ENCODE measurements around the gene ADCY4. TPM values are rescaled to one million over a fixed set of nuclear protein-coding genes. Genes with fewer than 3 reads are reported as not detected.

Gene ADCY4
- total and polyA plus RNA-seq, 2 experiments from 2014 or later = 0.22 to 0.38 TPM

- Histone ChIP-seq H3K9me3 (ENCODE audit: low read depth) (no peaks in the 10 kb centered on the region), H3K4me2 (ENCODE audit: unreplicated experiment) (no peak overlapping the region), H3K4me1 (ENCODE audit: insufficient read depth) (peaks cover 7% of the 10 kb centered on the region; the same call in 1 of the 2 replicates), H3K27ac (no peak overlapping the region), H3F3A (ENCODE audit: insufficient read depth) (peaks cover 8% of the 10 kb centered on the region), H3K36me3 (ENCODE audit: low read depth) (peaks cover 16% of the 10 kb centered on the region; the same call in 1 of the 2 replicates), H3K27me3 (replicated peaks; ENCODE audit: insufficient read depth) (no peaks in the 10 kb centered on the region), H4K20me1 (ENCODE audit: insufficient read depth) (no peaks in the 10 kb centered on the region), H3K9ac (no peak overlapping the region), H3K9me2 (ENCODE audit: insufficient read depth) (no peaks in the 10 kb centered on the region), H3K4me3 (no peak overlapping the region), H2AFZ (no peak overlapping the region), H3K79me2 (ENCODE audit: insufficient read depth) (peaks cover 26% of the 10 kb centered on the region)
- in situ Hi-C loops (cut with MboI) = no loop called here
- WGBS, 2 experiments (ENCODE audit: low coverage in 1 of 2, low lambda C conversion rate in 2 of 2, missing lambda C conversion rate in 2 of 2) = 95 to 98% methylated on average over 11 of the region's 11 CpGs
- TF ChIP-seq EZH2 (IDR thresholded peaks at IDR 0.05; ENCODE audit: insufficient read depth, poor library complexity, severe bottlenecking) = no peak
- TF ChIP-seq EZH2phosphoT487 (IDR thresholded peaks at IDR 0.05; ENCODE audit: insufficient read depth, low read depth) = no peak
- DNase-seq = no peak
Observed at GRCh38 chr14:24304019-24304387, 30.9 kb downstream of the ADCY4 start.

DNA sequence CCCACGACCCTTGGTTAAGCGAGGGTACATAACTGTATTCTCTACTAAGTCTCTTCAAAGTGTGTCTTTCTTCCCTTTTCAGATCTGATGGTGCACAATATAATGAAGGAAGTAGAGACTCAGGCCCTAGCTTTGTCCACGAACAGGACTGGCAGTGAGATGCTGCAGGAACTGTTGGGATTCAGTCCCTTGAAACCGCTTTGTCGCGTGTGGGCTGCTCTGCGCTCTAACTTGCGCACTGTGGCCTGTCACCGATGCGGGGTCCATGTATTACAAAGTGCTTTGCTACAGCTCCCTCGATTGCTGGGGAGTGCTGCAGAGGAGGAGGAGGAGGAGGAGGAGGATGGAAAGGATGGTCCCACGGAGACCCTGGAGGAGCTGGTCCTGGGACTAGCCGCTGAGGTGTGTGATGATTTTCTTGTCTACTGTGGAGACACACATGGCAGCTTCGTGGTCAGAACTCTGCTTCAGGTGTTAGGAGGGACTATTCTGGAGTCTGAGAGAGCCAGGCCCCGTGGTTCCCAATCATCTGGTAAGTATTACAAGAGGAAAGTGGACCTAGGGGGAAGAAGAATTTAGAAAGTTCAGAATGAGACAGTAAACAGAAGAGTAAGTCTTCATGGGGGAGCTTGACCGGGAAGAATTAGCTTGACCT lies 34.4 kb downstream of the ADCY4 start:
- WGBS, 2 experiments (ENCODE audit: low coverage in 1 of 2, low lambda C conversion rate in 2 of 2, missing lambda C conversion rate in 2 of 2) = 28 to 29% methylated on average over 16 of the region's 16 CpGs
- Histone ChIP-seq H3K4me3 (peak overlapping the region; percentile 95), H3F3A (ENCODE audit: insufficient read depth) (peaks cover 23% of the 10 kb centered on the region; the same call in 1 of the 2 replicates), H3K36me3 (ENCODE audit: low read depth) (peaks cover 16% of the 10 kb centered on the region; the same call in 1 of the 2 replicates), H3K4me1 (ENCODE audit: insufficient read depth) (peaks cover 17% of the 10 kb centered on the region), H4K20me1 (ENCODE audit: insufficient read depth) (no peaks in the 10 kb centered on the region), H3K9me3 (ENCODE audit: low read depth) (no peaks in the 10 kb centered on the region), H3K79me2 (ENCODE audit: insufficient read depth) (peaks cover 26% of the 10 kb centered on the region), H3K9ac (peak overlapping the region; percentile 95), H3K27me3 (replicated peaks; ENCODE audit: insufficient read depth) (no peaks in the 10 kb centered on the region), H2AFZ (peak overlapping the region; percentile 97), H3K27ac (peak overlapping the region; percentile 86), H3K9me2 (ENCODE audit: insufficient read depth) (no peaks in the 10 kb centered on the region), H3K4me2 (ENCODE audit: unreplicated experiment) (peak overlapping the region; percentile 94)
- in situ Hi-C loops (cut with MboI) = no loop called here
- TF ChIP-seq EZH2phosphoT487 (IDR thresholded peaks at IDR 0.05; ENCODE audit: insufficient read depth, low read depth) = no peak
- TF ChIP-seq EZH2 (IDR thresholded peaks at IDR 0.05; ENCODE audit: insufficient read depth, poor library complexity, severe bottlenecking) = no peak
- peak; percentile 11 for DNase-seq

GRCh38 chr14:24299255-24300191 lies 35.3 kb downstream of the ADCY4 start, which contains the start of the genes DHRS1 and NOP9:
TSS of gene DHRS1 (minus strand) at chr14:24299780. CDS start at chr14:24299106, 674 bp downstream.
TSS of gene NOP9 (plus strand) at chr14:24299850. CDS start at chr14:24299955, 105 bp downstream.
- Histone ChIP-seq H3K9me2 (ENCODE audit: insufficient read depth) (no peaks in the 10 kb centered on the region), H3K27me3 (replicated peaks; ENCODE audit: insufficient read depth) (no peaks in the 10 kb centered on the region), H3F3A (ENCODE audit: insufficient read depth) (peaks cover 23% of the 10 kb centered on the region; the same call in 1 of the 2 replicates), H3K9me3 (ENCODE audit: low read depth) (no peaks in the 10 kb centered on the region), H3K4me1 (ENCODE audit: insufficient read depth) (peaks cover 17% of the 10 kb centered on the region), H3K4me3 (peak within 1 kb of the TSS; percentile 95), H2AFZ (peak within 1 kb of the TSS; percentile 97), H3K36me3 (ENCODE audit: low read depth) (peaks cover 18% of the 10 kb centered on the region; the same call in 1 of the 2 replicates), H3K27ac (peak within 1 kb of the TSS; percentile 86), H4K20me1 (ENCODE audit: insufficient read depth) (no peaks in the 10 kb centered on the region), H3K79me2 (ENCODE audit: insufficient read depth) (peaks cover 26% of the 10 kb centered on the region), H3K9ac (peak within 1 kb of the TSS; percentile 95), H3K4me2 (ENCODE audit: unreplicated experiment) (peak within 1 kb of the TSS; percentile 94)
- peak; percentile 94 for DNase-seq
- WGBS, 2 experiments (ENCODE audit: low coverage in 1 of 2, low lambda C conversion rate in 2 of 2, missing lambda C conversion rate in 2 of 2) = 1 to 2% methylated on average over 65 to 67 of the region's 75 CpGs
- in situ Hi-C loops (cut with MboI) = loop anchor here (10.0 kb wide), 1 partner anchor 55 kb away; the partner anchor contains the start of gene TINF2
- no peak for TF ChIP-seq EZH2phosphoT487 (IDR thresholded peaks at IDR 0.05; ENCODE audit: insufficient read depth, low read depth)
- no peak for TF ChIP-seq EZH2 (IDR thresholded peaks at IDR 0.05; ENCODE audit: insufficient read depth, poor library complexity, severe bottlenecking)

DNA sequence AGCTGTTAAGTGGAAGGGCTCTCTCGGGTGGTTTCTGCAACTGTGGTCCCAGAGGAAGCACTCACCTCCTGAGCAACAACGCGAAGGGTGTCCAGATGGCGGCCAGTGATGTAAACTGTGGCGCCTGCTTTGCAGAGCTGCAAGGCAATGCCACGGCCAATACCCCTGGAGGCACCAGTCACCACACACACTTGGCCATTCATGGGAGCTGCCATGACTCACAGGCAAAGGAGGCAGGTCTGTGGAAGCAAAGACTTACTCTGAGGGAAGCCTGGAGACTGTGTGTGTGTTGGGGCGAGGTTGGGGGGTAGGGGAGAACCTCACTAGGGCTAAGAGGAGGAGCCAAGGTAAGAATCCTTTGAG lies 36.0 kb downstream of the ADCY4 start:
- Histone ChIP-seq H3K9me2 (ENCODE audit: insufficient read depth) (no peaks in the 10 kb centered on the region), H4K20me1 (ENCODE audit: insufficient read depth) (no peaks in the 10 kb centered on the region), H3K36me3 (ENCODE audit: low read depth) (peaks cover 17% of the 10 kb centered on the region; the same call in 1 of the 2 replicates), H3K4me3 (peak overlapping the region; percentile 95), H3F3A (ENCODE audit: insufficient read depth) (peaks cover 23% of the 10 kb centered on the region; the same call in 1 of the 2 replicates), H3K4me2 (ENCODE audit: unreplicated experiment) (peak overlapping the region; percentile 94), H2AFZ (peak overlapping the region; percentile 97), H3K79me2 (ENCODE audit: insufficient read depth) (peaks cover 26% of the 10 kb centered on the region), H3K27me3 (replicated peaks; ENCODE audit: insufficient read depth) (no peaks in the 10 kb centered on the region), H3K4me1 (ENCODE audit: insufficient read depth) (peaks cover 17% of the 10 kb centered on the region), H3K27ac (peak overlapping the region; percentile 86), H3K9me3 (ENCODE audit: low read depth) (no peaks in the 10 kb centered on the region), H3K9ac (peak overlapping the region; percentile 95)
- peak; percentile 94 for DNase-seq
- TF ChIP-seq EZH2phosphoT487 (IDR thresholded peaks at IDR 0.05; ENCODE audit: insufficient read depth, low read depth) = no peak
- TF ChIP-seq EZH2 (IDR thresholded peaks at IDR 0.05; ENCODE audit: insufficient read depth, poor library complexity, severe bottlenecking) = no peak
- in situ Hi-C loops (cut with MboI) = loop anchor here (10.0 kb wide), 1 partner anchor 54 kb away; the partner anchor contains the start of gene TINF2
- WGBS, 2 experiments (ENCODE audit: low coverage in 1 of 2, low lambda C conversion rate in 2 of 2, missing lambda C conversion rate in 2 of 2) = 35 to 37% methylated on average over 7 of the region's 7 CpGs

Data from GM23248 (cell line).